ENCODE results near the gene GPR132.

GRCh38 chr14:105060751-105061427, 4.3 kb downstream of the GPR132 start:
- no peak for TF ChIP-seq CTCF (IDR thresholded peaks at IDR 0.05)
- no peak for TF ChIP-seq POLR2A (IDR thresholded peaks at IDR 0.05)

Data from vagina (tissue), 2 donors.